Sigmoid colon (tissue), 4 donors: Measurements from ENCODE around the gene RANBP17.

ENCODE experiments used
- CTCF ChIP-seq, 4 experiments: fragments of 450-650 bp in 3 of 4; fragments of 200-600 bp in 1 of 4; IDR thresholded peaks; one replicate each; pipeline ENCODE4 v1.5.1; 2016 to 2019; ENCODE audit warnings: antibody characterized with exemption in 4 of 4, mild to moderate bottlenecking in 3 of 4, moderate library complexity in 2 of 4
- EP300 ChIP-seq, 4 donors: sonication (generic); formaldehyde crosslinking; IDR thresholded peaks; one replicate each; pipeline ENCODE4 v1.6.1; 2017; ENCODE audit warnings: antibody characterized with exemption in 4 of 4

GRCh38 chr5:171074747-171075146 is 212.9 kb downstream of the RANBP17 start:
- TF ChIP-seq EP300 (IDR thresholded peaks at IDR 0.05), result no peak
- no peak for TF ChIP-seq CTCF (IDR thresholded peaks at IDR 0.05)
